Measurements from ENCODE around the gene LIMK1. TPM values are rescaled to one million over a fixed set of nuclear protein-coding genes. Genes with fewer than 3 reads are reported as not detected.

LIMK1 gene
- polyA plus RNA-seq, 2 of the 4 experiments (the other 2 are of a cell fraction): 17.6 to 28.9 TPM

DNA sequence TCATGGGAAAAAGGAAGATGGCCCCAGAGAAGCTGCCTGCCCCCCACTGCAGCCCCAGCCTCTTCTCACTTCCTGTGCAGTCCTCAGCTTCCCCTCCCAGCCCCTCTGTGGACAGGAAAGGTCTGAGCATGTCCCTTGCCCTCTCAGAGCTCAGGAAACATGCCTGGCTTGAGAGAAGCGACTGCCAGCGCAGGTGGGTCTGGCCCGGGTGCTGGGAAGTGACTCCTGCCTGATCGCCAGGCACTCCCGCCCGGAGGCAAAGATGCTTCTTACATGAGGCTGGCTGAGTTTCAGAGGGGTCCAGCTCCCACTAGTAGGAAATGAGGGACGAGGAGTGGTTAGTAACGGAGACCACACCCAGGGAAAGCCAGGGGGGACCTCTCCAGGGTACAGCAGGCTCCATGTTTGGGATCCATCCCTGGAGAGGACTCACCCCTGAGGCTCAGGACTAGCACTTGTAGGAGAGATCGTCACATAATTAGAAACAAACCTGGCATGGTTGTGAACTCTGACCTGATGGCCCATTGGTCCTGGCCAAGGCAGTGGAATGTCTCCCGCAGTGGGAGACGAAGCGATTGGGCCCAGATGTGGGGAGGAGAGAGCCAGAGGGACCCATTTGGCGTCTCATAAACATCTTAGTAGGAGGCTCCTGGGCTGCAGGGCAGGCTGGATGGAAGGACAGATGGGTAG is 43.4 kb upstream of the LIMK1 start:
- CTCF ChIA-PET: interaction anchor here (0.8 to 8.2 kb wide), 3 partner anchors 13 to 174 kb away, joined by 3 to 93 read pairs (median 3); partner anchors contain the start of gene ELN

DNA sequence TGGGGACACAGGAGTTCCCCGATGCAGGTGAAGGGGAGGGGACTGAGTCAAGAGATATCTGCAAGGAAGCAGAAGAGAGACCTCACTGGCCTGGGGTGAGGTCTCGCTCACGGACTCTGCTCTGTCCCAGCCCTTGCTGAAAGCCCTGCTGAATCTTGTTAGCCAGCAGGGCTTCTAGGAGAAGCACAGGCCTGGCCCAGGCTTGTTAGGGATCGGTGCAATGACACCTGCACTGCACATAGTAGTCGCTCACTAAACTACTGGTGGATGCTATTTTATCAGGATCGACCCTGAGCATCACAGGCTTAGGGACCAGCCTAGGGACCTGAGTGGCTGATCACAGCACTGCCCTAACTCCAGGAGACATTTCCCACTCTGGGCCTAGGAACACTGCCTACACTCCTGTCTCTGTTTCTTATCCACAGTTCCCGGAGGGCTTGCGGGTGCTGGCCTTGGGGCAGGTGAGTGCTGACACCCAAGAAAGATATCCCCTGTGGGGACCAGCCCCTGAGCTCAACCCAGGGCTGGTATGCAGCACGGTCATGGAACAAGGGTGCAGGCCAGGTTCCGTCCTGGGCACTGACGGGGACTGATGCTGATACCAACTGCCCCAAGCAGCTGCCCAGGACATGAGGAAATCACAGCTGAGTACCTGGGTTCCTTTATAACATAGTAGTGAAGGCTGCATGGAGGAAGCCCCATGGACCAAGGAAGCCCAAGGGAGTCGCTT is 42.6 kb upstream of the LIMK1 start:
- ATAC-seq (no peak), DNase-seq (ENCODE audit: low read depth in 1 of 2, low spot score in 1 of 2) (no peak), FAIRE-seq (no peak)
- 74% methylated on average over 12 of the region's 12 CpGs for WGBS (ENCODE audit: missing lambda C conversion rate)
- Histone ChIP-seq H3K4me1 (no peaks in the 10 kb centered on the region), H3K4me3 (no peak overlapping the region), H3K4me2 (no peak overlapping the region), H3K9me3 (no peaks in the 10 kb centered on the region), H3K27ac (no peak overlapping the region)
- ChIA-PET POLR2A (no interaction called here), CTCF (interaction anchor here (8.2 kb wide), 1 partner anchor 13 kb away, joined by 93 read pairs; the partner anchor contains the start of gene ELN)
- TF ChIP-seq PHF8 (IDR thresholded peaks at IDR 0.05; ENCODE audit: borderline replicate concordance, low read depth) (no peak), EP300 (IDR thresholded peaks at IDR 0.05) (no peak), BHLHE40 (IDR thresholded peaks at IDR 0.05; ENCODE audit: low read depth, low read length) (no peak), ZNF302 (CRISPR knock-in tag; IDR thresholded peaks at IDR 0.05) (no peak), CHD4 (IDR thresholded peaks at IDR 0.05; ENCODE audit: borderline replicate concordance) (no peak), RCOR1 (IDR thresholded peaks at IDR 0.05; ENCODE audit: low read depth, low read length) (no peak), NFE2L2 (conservative IDR thresholded peaks at IDR 0.05; ENCODE audit: low read length) (no peak), POLR2A (IDR thresholded peaks at IDR 0.05; ENCODE audit: low read length) (no peak), KDM5A (IDR thresholded peaks at IDR 0.05) (no peak), FOSL2 (IDR thresholded peaks at IDR 0.05) (no peak), FOSL2 (CRISPR knock-in tag; IDR thresholded peaks at IDR 0.05) (no peak), GATA3 (IDR thresholded peaks at IDR 0.05; ENCODE audit: borderline replicate concordance) (no peak), HOXB13 (CRISPR knock-in tag; IDR thresholded peaks at IDR 0.05; ENCODE audit: low read depth) (no peak), ZFP36 (IDR thresholded peaks at IDR 0.05; ENCODE audit: borderline replicate concordance, partially characterized antibody) (no peak), RFX5 (IDR thresholded peaks at IDR 0.05) (no peak)
- TF ChIP-seq, protein P1, sequence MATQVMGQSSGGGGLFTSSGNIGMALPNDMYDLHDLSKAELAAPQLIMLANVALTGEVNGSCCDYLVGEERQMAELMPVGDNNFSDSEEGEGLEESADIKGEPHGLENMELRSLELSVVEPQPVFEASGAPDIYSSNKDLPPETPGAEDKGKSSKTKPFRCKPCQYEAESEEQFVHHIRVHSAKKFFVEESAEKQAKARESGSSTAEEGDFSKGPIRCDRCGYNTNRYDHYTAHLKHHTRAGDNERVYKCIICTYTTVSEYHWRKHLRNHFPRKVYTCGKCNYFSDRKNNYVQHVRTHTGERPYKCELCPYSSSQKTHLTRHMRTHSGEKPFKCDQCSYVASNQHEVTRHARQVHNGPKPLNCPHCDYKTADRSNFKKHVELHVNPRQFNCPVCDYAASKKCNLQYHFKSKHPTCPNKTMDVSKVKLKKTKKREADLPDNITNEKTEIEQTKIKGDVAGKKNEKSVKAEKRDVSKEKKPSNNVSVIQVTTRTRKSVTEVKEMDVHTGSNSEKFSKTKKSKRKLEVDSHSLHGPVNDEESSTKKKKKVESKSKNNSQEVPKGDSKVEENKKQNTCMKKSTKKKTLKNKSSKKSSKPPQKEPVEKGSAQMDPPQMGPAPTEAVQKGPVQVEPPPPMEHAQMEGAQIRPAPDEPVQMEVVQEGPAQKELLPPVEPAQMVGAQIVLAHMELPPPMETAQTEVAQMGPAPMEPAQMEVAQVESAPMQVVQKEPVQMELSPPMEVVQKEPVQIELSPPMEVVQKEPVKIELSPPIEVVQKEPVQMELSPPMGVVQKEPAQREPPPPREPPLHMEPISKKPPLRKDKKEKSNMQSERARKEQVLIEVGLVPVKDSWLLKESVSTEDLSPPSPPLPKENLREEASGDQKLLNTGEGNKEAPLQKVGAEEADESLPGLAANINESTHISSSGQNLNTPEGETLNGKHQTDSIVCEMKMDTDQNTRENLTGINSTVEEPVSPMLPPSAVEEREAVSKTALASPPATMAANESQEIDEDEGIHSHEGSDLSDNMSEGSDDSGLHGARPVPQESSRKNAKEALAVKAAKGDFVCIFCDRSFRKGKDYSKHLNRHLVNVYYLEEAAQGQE (IDR thresholded peaks at IDR 0.05): no peak
- TF ChIP-seq, protein P2, sequence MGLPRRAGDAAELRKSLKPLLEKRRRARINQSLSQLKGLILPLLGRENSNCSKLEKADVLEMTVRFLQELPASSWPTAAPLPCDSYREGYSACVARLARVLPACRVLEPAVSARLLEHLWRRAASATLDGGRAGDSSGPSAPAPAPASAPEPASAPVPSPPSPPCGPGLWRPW (IDR thresholded peaks at IDR 0.05): no peak
- TF ChIP-seq, protein P3, sequence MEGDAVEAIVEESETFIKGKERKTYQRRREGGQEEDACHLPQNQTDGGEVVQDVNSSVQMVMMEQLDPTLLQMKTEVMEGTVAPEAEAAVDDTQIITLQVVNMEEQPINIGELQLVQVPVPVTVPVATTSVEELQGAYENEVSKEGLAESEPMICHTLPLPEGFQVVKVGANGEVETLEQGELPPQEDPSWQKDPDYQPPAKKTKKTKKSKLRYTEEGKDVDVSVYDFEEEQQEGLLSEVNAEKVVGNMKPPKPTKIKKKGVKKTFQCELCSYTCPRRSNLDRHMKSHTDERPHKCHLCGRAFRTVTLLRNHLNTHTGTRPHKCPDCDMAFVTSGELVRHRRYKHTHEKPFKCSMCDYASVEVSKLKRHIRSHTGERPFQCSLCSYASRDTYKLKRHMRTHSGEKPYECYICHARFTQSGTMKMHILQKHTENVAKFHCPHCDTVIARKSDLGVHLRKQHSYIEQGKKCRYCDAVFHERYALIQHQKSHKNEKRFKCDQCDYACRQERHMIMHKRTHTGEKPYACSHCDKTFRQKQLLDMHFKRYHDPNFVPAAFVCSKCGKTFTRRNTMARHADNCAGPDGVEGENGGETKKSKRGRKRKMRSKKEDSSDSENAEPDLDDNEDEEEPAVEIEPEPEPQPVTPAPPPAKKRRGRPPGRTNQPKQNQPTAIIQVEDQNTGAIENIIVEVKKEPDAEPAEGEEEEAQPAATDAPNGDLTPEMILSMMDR (IDR thresholded peaks at IDR 0.05): no peak

More for the DNA sequence above, 43.4 kb upstream of the LIMK1 start:
- H3K27ac ChIP-seq: no peak overlapping the region
- ATAC-seq (no peak), FAIRE-seq (no peak), DNase-seq (ENCODE audit: low read depth in 1 of 2, low spot score in 1 of 2) (no peak)
- H3K4me3 ChIP-seq: no peak overlapping the region
- no peaks in the 10 kb centered on the region for H3K4me1 ChIP-seq
- POLR2A ChIA-PET: no interaction called here
- no peaks in the 10 kb centered on the region for H3K9me3 ChIP-seq
- no peak overlapping the region for H3K4me2 ChIP-seq
- 80% methylated on average over 13 of the region's 13 CpGs for WGBS (ENCODE audit: missing lambda C conversion rate)
- TF ChIP-seq HOXB13 (CRISPR knock-in tag; IDR thresholded peaks at IDR 0.05; ENCODE audit: low read depth) (no peak), CHD4 (IDR thresholded peaks at IDR 0.05; ENCODE audit: borderline replicate concordance) (no peak), SREBF2 (IDR thresholded peaks at IDR 0.05) (no peak), POLR2AphosphoS2 (conservative IDR thresholded peaks at IDR 0.05; ENCODE audit: low read length) (no peak), ZFP36 (IDR thresholded peaks at IDR 0.05; ENCODE audit: borderline replicate concordance, partially characterized antibody) (no peak), CBX8 (IDR thresholded peaks at IDR 0.05) (no peak), EP300 (IDR thresholded peaks at IDR 0.05) (no peak), HDAC2 (IDR thresholded peaks at IDR 0.05) (no peak), EHMT2 (IDR thresholded peaks at IDR 0.05; ENCODE audit: low read depth) (no peak), MAZ (IDR thresholded peaks at IDR 0.05; ENCODE audit: borderline replicate concordance, low read depth, low read length) (no peak), GATA3 (IDR thresholded peaks at IDR 0.05; ENCODE audit: borderline replicate concordance) (no peak), CEBPB (IDR thresholded peaks at IDR 0.05) (no peak), FOSL2 (IDR thresholded peaks at IDR 0.05) (no peak), FOSL2 (CRISPR knock-in tag; IDR thresholded peaks at IDR 0.05) (no peak), ZNF302 (CRISPR knock-in tag; IDR thresholded peaks at IDR 0.05) (no peak)
- TF ChIP-seq, protein P4, sequence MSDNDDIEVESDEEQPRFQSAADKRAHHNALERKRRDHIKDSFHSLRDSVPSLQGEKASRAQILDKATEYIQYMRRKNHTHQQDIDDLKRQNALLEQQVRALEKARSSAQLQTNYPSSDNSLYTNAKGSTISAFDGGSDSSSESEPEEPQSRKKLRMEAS (IDR thresholded peaks at IDR 0.05): no peak
- TF ChIP-seq, protein P1 (IDR thresholded peaks at IDR 0.05): no peak
